GM18861 (cell line): ENCODE measurements around the gene CNOT1.

Experiments
- ATAC-seq: cut with Tn5 transposase; IDR thresholded peaks from one replicate; pipeline ENCODE4 v1.9.1; 2021; ENCODE audit not compliant: unreplicated experiment

CNOT1 gene

DNA sequence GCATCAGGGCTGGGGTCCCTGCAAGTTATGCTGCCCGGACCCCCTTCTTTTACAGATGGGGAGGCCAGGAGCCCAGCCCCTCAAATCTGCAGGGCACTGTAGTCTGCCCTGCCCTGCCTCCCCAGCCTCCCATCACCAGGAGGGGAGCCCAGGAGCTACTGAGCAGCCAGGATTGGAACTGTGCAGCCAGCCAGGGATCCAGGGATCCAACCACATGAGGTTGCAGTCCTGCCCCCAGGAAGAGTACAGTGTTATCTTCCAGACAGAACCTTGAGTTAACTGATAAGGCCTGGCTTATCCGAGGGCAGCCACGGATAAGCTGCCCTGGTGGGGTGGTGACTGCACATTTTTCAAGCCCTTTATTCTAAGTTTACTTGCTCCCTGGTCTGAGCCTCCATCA lies 141.1 kb downstream of the CNOT1 start:
- no peak for ATAC-seq

GRCh38 chr16:58487566-58488351 lies 141.9 kb downstream of the CNOT1 start:
- no peak for ATAC-seq

- no peak for ATAC-seq
Observed at GRCh38 chr16:58485184-58485887, 144.3 kb downstream of the CNOT1 start.

DNA sequence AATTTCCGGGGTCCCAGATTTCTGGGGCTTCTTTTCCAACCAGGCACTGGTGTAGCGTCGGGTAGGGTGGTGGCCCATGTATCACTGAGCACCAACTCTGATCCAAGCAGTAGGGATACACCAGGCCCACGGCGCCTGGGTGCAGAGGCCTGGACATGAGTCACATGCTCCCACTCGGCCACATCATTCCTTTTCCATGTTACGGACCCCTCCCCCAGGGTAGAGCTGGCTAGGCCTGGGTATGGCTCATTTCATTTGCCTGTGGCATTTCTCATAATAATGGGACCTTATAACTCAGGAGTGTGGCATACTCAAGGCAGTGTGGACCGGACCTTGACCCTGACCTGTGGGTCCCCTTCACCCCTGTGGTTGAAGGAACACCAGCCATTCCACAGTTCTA lies 147.7 kb downstream of the CNOT1 start:
- ATAC-seq = no peak

GRCh38 chr16:58481226-58481869 lies 148.3 kb downstream of the CNOT1 start:
- ATAC-seq = no peak

DNA sequence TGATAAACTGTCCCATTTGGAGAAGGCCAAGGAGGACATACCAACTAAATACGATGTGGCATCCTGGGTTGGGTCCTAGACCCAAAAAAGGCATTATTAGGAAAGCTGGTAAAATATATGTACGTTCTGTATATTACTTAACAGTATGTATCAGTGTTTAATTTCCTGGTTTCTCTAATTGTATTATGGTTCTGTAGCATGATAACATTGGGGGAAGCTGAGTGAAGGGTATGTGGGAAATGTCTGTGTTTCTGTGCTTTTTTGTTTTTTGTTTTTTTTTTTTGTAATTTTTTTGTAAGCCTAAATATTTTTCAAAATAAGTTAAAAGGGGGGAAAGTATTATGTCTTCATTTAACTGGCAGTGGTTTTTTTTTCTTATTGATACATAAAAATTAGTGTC lies 151.2 kb downstream of the CNOT1 start:
- ATAC-seq = no peak

GRCh38 chr16:58476791-58477190 lies 152.8 kb downstream of the CNOT1 start:
- ATAC-seq = no peak

- ATAC-seq = no peak
Observed at GRCh38 chr16:58475091-58475619, 154.5 kb downstream of the CNOT1 start.

DNA sequence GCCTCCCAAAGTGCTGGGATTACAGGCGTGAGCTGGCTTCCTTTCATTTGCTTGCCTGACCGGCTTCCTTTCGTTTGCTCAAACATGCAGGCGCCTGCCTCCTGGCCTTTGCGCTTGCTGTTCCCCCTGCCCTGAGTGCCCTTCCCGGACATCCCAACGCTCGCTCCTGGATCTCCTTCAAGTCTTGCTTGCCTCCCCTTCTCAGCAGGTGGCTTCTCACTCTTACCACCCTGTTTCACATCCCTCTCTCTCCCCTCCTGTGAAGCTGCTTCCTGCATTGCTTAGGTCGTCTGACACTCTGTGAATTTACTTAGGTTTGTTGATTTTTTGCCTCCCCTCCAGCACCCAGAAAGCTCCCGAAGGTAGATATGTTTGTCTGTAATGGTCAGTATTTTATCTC lies 155.3 kb downstream of the CNOT1 start:
- ATAC-seq = no peak

GRCh38 chr16:58472827-58473226 lies 156.8 kb downstream of the CNOT1 start:
- ATAC-seq = no peak

GRCh38 chr16:58472266-58472665 lies 157.4 kb downstream of the CNOT1 start:
- ATAC-seq = no peak

GRCh38 chr16:58471209-58471975 lies 158.2 kb downstream of the CNOT1 start:
- ATAC-seq = no peak
